Endodermal cell (in vitro differentiated cells): Measurements from ENCODE around the gene RALGAPA2. TPM values are rescaled to one million over a fixed set of nuclear protein-coding genes. Genes with fewer than 3 reads are reported as not detected.

Source experiments
- DNase-seq: peaks from one replicate; pipeline ENCODE4 v3.0.0-alpha.2; 2017
- H3K27ac ChIP-seq: 2 replicates; pipeline ENCODE4 v1.5.1; 2013; ENCODE audit warnings: mild to moderate bottlenecking, low read depth, low read length, moderate library complexity
- H3K27me3 ChIP-seq: 2 replicates; pipeline ENCODE4 v1.6.1; 2013; ENCODE audit warnings: mild to moderate bottlenecking, low read length, moderate library complexity; ENCODE audit not compliant: insufficient read depth, control insufficient read depth, poor library complexity, severe bottlenecking
- H3K36me3 ChIP-seq: 2 replicates; pipeline ENCODE4 v1.7.0; 2013; ENCODE audit warnings: mild to moderate bottlenecking, low read length, moderate library complexity; ENCODE audit not compliant: control insufficient read depth, insufficient read depth
- H3K4me1 ChIP-seq: one replicate; pipeline ENCODE4 v1.7.0; 2013; ENCODE audit warnings: low read length; ENCODE audit not compliant: control insufficient read depth, insufficient read depth
- H3K4me3 ChIP-seq: 2 replicates; pipeline ENCODE4 v1.5.1; 2013; ENCODE audit warnings: mild to moderate bottlenecking, low read length, moderate library complexity
- H3K9ac ChIP-seq: 2 replicates; pipeline ENCODE4 v1.6.1; 2013; ENCODE audit warnings: mild to moderate bottlenecking, low read length, moderate library complexity; ENCODE audit not compliant: poor library complexity, severe bottlenecking; ENCODE audit errors: extremely low read depth
- H3K9me3 ChIP-seq: 2 replicates; pipeline ENCODE4 v1.6.1; 2013; ENCODE audit warnings: mild to moderate bottlenecking, low read length, moderate library complexity; ENCODE audit not compliant: control insufficient read depth
- H3K27ac Mint-ChIP-seq: 2 replicates; pipeline ENCODE4 v1.8.0; 2020; ENCODE audit warnings: mixed read lengths
- H3K27me3 Mint-ChIP-seq: 2 replicates; pipeline ENCODE4 v1.8.0; 2021; ENCODE audit warnings: mild to moderate bottlenecking, mixed read lengths; ENCODE audit not compliant: insufficient read depth
- H3K36me3 Mint-ChIP-seq: 2 replicates; pipeline ENCODE4 v1.8.0; 2020; ENCODE audit warnings: low read depth, mixed read lengths
- H3K4me1 Mint-ChIP-seq: 2 replicates; pipeline ENCODE4 v1.8.0; 2020; ENCODE audit warnings: mixed read lengths
- H3K4me3 Mint-ChIP-seq: 2 replicates; pipeline ENCODE4 v1.8.0; 2020; ENCODE audit warnings: mild to moderate bottlenecking, moderate library complexity, mixed read lengths
- H3K9me3 Mint-ChIP-seq: 2 replicates; pipeline ENCODE4 v1.8.0; 2020; ENCODE audit warnings: mild to moderate bottlenecking, mixed read lengths
- CTCF ChIP-seq: fragments of 200-600 bp; sonication (generic); conservative IDR thresholded peaks from 2 replicates; pipeline ENCODE4 v1.5.0; 2021; ENCODE audit warnings: antibody characterized with exemption, mild to moderate bottlenecking
- WGBS, 2 experiments: methylation state at CpG; one replicate each; pipeline versions ENCODE4 v1.1.5 to v1.1.7; 2013; ENCODE audit warnings: missing lambda C conversion rate in 2 of 2, mixed read lengths in 1 of 2; ENCODE audit not compliant: insufficient coverage in 1 of 2, insufficient read length in 1 of 2; 5-methylcytosine and 5-hydroxymethylcytosine counted together
- total RNA-seq, 2 donors: library from RNA; stranded (reverse); fragmentation: NEBNext Ultra II Directional in 1 of 2; extraction: Animal tissue kit (Norgen Biotek cat#: 25700) in 1 of 2; gene quantifications; 2 replicates in 1 of 2; 3 replicates in 1 of 2; pipeline ENCODE4 v1.2.1, GENCODE V29; 2021

Gene RALGAPA2
- total RNA-seq, 2 donors from 2014 or later = 19.5 to 24.6 TPM

- no peak overlapping the region for H3K27ac Mint-ChIP-seq
- Histone ChIP-seq H3K27ac (no peak overlapping the region), H3K4me1 (peaks cover 4% of the 10 kb centered on the region), H3K9me3 (no peaks in the 10 kb centered on the region), H3K4me3 (no peak overlapping the region), H3K36me3 (peaks cover 3% of the 10 kb centered on the region), H3K27me3 (no peaks in the 10 kb centered on the region), H3K9ac (no peak overlapping the region)
- no peaks in the 10 kb centered on the region for H3K36me3 Mint-ChIP-seq
- H3K4me3 Mint-ChIP-seq = no peak overlapping the region
- no peak for TF ChIP-seq CTCF
- no peak for DNase-seq
- no peaks in the 10 kb centered on the region for H3K9me3 Mint-ChIP-seq
- WGBS, 2 experiments = 95 to 97% methylated on average over 5 of the region's 5 CpGs
- H3K27me3 Mint-ChIP-seq = no peaks in the 10 kb centered on the region
- H3K4me1 Mint-ChIP-seq = peaks cover 15% of the 10 kb centered on the region
Observed at GRCh38 chr20:20487811-20488210, 224.6 kb downstream of the RALGAPA2 start.

- H3K9me3 Mint-ChIP-seq = no peaks in the 10 kb centered on the region
- no peak overlapping the region for H3K27ac ChIP-seq
- no peak overlapping the region for H3K4me3 ChIP-seq
- no peaks in the 10 kb centered on the region for H3K9me3 ChIP-seq
- H3K27me3 ChIP-seq = no peaks in the 10 kb centered on the region
- no peak overlapping the region for H3K4me3 Mint-ChIP-seq
- WGBS, 2 experiments = 92 to 93% methylated on average over 2 of the region's 2 CpGs
- no peaks in the 10 kb centered on the region for H3K36me3 Mint-ChIP-seq
- H3K36me3 ChIP-seq = peaks cover 10% of the 10 kb centered on the region
- peaks cover 4% of the 10 kb centered on the region for H3K4me1 Mint-ChIP-seq
- H3K4me1 ChIP-seq = peaks cover 4% of the 10 kb centered on the region
- H3K9ac ChIP-seq = no peak overlapping the region
- H3K27ac Mint-ChIP-seq = no peak overlapping the region
- no peak for TF ChIP-seq CTCF
- DNase-seq = no peak
- no peaks in the 10 kb centered on the region for H3K27me3 Mint-ChIP-seq
Observed at GRCh38 chr20:20483328-20483727, 229.1 kb downstream of the RALGAPA2 start.

GRCh38 chr20:20482453-20482852, 230.0 kb downstream of the RALGAPA2 start:
- no peak overlapping the region for H3K4me3 ChIP-seq
- H3K27me3 ChIP-seq = no peaks in the 10 kb centered on the region
- H3K4me1 ChIP-seq = no peaks in the 10 kb centered on the region
- Mint-ChIP-seq H3K27ac (no peak overlapping the region), H3K9me3 (no peaks in the 10 kb centered on the region), H3K36me3 (no peaks in the 10 kb centered on the region), H3K4me1 (no peaks in the 10 kb centered on the region), H3K4me3 (no peak overlapping the region), H3K27me3 (no peaks in the 10 kb centered on the region)
- H3K27ac ChIP-seq = no peak overlapping the region
- no peaks in the 10 kb centered on the region for H3K9me3 ChIP-seq
- no peak overlapping the region for H3K9ac ChIP-seq
- H3K36me3 ChIP-seq = peaks cover 10% of the 10 kb centered on the region
- WGBS, 2 experiments = 98 to 100% methylated on average over 4 of the region's 4 CpGs
- no peak for TF ChIP-seq CTCF
- no peak for DNase-seq
